HEK293 (cell line): ENCODE results near the gene MN1.

Source experiments
- ATF2 ChIP-seq: fragments of 450-650 bp; formaldehyde crosslinking; IDR thresholded peaks from 2 replicates; pipeline ENCODE4 v1.5.1; 2016; ENCODE audit warnings: missing biosample characterization, missing genetic modification characterization, low read depth
- CTCF ChIP-seq: fragments of 450-650 bp; formaldehyde crosslinking; IDR thresholded peaks from 2 replicates; pipeline ENCODE4 v1.5.1; 2016; ENCODE audit warnings: missing biosample characterization, missing genetic modification characterization
- GLIS1 ChIP-seq: fragments of 450-650 bp; formaldehyde crosslinking; IDR thresholded peaks from 2 replicates; pipeline ENCODE4 v1.5.1; 2016; ENCODE audit warnings: missing biosample characterization, missing genetic modification characterization
- ZNF239 ChIP-seq: fragments of 450-650 bp; formaldehyde crosslinking; IDR thresholded peaks from 2 replicates; pipeline ENCODE4 v1.5.1; 2016; ENCODE audit warnings: missing biosample characterization, missing genetic modification characterization
- ZNF549 ChIP-seq: fragments of 450-650 bp; IDR thresholded peaks from 2 replicates; pipeline ENCODE4 v1.5.1; 2018; ENCODE audit warnings: missing biosample characterization, missing genetic modification characterization, mild to moderate bottlenecking, inconsistent platforms, moderate library complexity
- TF ChIP-seq, protein P1 (sequence below): fragments of 450-650 bp; formaldehyde crosslinking; IDR thresholded peaks from 2 replicates; pipeline ENCODE4 v1.5.1; 2016; ENCODE audit warnings: missing biosample characterization, missing genetic modification characterization

DNA sequence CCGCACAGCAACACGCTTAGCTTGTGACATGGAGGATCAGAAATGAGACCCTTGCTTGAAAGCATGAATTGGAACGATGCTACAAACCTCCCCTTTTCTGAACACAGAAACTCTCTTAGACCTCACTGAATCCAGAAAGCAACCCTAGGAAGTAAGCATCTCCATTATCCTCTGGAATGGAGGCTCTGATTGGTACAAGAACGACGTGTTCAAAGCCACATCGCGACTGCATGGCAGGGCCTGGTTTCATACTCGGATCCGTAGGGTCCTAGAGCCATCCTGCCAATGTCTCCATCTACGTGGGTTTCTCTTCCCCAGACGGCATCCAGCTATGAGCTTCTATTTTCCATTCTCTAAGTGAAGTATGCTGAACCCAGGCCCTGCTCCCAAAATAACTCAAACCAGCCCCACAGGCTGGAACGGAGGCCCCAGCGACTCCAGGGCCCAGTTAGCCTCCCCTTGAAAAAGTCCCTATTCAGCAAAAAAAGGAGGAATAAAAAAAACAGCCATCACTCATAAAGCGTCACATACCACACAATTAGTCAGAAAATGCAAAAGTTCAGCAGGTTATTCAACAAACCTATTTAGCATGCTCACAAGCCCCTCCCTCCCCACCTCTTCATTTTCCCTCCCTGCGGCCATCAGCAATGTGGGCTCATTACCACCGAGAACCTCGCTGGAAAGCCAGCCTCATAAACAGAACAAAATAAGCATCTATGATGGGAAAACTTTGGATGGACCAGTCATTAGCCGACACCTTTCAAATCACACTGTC, 7.1 kb upstream of the MN1 start:
- TF ChIP-seq ATF2 (tag by site-specific recombination): no peak
- TF ChIP-seq CTCF (tag by site-specific recombination): no peak
- TF ChIP-seq GLIS1: no peak
- TF ChIP-seq ZNF239 (tag by site-specific recombination): no peak
- TF ChIP-seq ZNF549: no peak
- TF ChIP-seq, protein P1, sequence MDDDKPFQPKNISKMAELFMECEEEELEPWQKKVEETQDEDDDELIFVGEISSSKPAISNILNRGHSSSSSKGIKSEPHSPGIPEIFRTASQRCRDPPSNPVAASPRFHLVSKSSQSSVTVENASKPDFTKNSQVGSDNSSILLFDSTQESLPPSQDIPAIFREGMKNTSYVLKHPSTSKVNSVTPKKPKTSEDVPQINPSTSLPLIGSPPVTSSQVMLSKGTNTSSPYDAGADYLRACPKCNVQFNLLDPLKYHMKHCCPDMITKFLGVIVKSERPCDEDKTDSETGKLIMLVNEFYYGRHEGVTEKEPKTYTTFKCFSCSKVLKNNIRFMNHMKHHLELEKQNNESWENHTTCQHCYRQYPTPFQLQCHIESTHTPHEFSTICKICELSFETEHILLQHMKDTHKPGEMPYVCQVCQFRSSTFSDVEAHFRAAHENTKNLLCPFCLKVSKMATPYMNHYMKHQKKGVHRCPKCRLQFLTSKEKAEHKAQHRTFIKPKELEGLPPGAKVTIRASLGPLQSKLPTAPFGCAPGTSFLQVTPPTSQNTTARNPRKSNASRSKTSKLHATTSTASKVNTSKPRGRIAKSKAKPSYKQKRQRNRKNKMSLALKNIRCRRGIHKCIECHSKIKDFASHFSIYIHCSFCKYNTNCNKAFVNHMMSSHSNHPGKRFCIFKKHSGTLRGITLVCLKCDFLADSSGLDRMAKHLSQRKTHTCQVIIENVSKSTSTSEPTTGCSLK (tag by site-specific recombination): no peak
